GM12873 (cell line): ENCODE measurements around the gene ADAM8.

Source experiments
- CTCF ChIP-seq: IDR thresholded peaks from 2 replicates; pipeline ENCODE4 v1.5.1; 2012; ENCODE audit warnings: low read depth, mild to moderate bottlenecking, moderate library complexity, low read length, control low read depth; ENCODE audit not compliant: insufficient read depth; ENCODE audit errors: missing control alignments

The ADAM8 gene

GRCh38 chr10:133295426-133296320 lies 19.0 kb upstream of the ADAM8 start:
- TF ChIP-seq CTCF: no peak

GRCh38 chr10:133294189-133294588 lies 17.5 kb upstream of the ADAM8 start:
- no peak for TF ChIP-seq CTCF

- TF ChIP-seq CTCF: no peak
Observed at GRCh38 chr10:133293810-133294119, 17.1 kb upstream of the ADAM8 start.

- TF ChIP-seq CTCF: no peak
Observed at GRCh38 chr10:133292919-133293809, 16.5 kb upstream of the ADAM8 start.

- TF ChIP-seq CTCF: no peak
Observed at GRCh38 chr10:133289761-133290160, 13.1 kb upstream of the ADAM8 start.

- no peak for TF ChIP-seq CTCF
Observed at GRCh38 chr10:133287832-133288500, 11.3 kb upstream of the ADAM8 start.

GRCh38 chr10:133286366-133286765 lies 9.7 kb upstream of the ADAM8 start:
- TF ChIP-seq CTCF: no peak
